ENCODE measurements around the gene DPM2. TPM values are rescaled to one million over a fixed set of nuclear protein-coding genes. Genes with fewer than 3 reads are reported as not detected.

DPM2 gene
- total and polyA plus RNA-seq, 2 experiments from 2014 or later, result 36.6 to 92.4 TPM

DNA sequence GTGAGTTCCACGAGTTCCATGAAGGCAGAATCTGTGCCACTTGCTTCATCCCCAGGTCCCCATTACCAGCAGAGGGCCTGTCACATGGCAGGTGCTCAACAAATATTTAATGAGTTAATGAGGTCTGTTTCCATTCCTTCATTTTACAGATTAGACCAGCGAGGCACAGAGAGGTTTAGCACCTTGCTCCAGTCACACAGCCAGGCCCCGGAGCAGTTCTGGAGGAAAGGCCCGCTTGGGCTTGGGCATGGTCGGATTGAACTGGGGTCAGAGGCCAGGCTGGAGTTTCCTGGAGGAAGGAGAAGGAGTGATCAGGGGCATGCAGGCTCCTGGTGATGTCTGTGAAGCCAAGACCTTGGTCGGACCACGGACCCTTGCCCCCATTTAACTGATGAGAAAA lies 16.9 kb downstream of the DPM2 start (continued):
- TF ChIP-seq, protein P1, sequence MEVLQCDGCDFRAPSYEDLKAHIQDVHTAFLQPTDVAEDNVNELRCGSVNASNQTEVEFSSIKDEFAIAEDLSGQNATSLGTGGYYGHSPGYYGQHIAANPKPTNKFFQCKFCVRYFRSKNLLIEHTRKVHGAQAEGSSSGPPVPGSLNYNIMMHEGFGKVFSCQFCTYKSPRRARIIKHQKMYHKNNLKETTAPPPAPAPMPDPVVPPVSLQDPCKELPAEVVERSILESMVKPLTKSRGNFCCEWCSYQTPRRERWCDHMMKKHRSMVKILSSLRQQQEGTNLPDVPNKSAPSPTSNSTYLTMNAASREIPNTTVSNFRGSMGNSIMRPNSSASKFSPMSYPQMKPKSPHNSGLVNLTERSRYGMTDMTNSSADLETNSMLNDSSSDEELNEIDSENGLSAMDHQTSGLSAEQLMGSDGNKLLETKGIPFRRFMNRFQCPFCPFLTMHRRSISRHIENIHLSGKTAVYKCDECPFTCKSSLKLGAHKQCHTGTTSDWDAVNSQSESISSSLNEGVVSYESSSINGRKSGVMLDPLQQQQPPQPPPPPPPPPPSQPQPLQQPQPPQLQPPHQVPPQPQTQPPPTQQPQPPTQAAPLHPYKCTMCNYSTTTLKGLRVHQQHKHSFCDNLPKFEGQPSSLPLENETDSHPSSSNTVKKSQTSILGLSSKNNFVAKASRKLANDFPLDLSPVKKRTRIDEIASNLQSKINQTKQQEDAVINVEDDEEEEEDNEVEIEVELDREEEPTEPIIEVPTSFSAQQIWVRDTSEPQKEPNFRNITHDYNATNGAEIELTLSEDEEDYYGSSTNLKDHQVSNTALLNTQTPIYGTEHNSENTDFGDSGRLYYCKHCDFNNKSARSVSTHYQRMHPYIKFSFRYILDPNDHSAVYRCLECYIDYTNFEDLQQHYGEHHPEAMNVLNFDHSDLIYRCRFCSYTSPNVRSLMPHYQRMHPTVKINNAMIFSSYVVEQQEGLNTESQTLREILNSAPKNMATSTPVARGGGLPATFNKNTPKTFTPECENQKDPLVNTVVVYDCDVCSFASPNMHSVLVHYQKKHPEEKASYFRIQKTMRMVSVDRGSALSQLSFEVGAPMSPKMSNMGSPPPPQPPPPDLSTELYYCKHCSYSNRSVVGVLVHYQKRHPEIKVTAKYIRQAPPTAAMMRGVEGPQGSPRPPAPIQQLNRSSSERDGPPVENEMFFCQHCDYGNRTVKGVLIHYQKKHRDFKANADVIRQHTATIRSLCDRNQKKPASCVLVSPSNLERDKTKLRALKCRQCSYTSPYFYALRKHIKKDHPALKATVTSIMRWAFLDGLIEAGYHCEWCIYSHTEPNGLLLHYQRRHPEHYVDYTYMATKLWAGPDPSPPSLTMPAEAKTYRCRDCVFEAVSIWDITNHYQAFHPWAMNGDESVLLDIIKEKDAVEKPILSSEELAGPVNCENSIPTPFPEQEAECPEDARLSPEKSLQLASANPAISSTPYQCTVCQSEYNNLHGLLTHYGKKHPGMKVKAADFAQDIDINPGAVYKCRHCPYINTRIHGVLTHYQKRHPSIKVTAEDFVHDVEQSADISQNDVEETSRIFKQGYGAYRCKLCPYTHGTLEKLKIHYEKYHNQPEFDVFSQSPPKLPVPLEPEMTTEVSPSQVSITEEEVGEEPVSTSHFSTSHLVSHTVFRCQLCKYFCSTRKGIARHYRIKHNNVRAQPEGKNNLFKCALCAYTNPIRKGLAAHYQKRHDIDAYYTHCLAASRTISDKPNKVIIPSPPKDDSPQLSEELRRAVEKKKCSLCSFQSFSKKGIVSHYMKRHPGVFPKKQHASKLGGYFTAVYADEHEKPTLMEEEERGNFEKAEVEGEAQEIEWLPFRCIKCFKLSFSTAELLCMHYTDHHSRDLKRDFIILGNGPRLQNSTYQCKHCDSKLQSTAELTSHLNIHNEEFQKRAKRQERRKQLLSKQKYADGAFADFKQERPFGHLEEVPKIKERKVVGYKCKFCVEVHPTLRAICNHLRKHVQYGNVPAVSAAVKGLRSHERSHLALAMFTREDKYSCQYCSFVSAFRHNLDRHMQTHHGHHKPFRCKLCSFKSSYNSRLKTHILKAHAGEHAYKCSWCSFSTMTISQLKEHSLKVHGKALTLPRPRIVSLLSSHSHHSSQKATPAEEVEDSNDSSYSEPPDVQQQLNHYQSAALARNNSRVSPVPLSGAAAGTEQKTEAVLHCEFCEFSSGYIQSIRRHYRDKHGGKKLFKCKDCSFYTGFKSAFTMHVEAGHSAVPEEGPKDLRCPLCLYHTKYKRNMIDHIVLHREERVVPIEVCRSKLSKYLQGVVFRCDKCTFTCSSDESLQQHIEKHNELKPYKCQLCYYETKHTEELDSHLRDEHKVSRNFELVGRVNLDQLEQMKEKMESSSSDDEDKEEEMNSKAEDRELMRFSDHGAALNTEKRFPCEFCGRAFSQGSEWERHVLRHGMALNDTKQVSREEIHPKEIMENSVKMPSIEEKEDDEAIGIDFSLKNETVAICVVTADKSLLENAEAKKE (CRISPR knock-in tag; IDR thresholded peaks at IDR 0.05), result no peak

DNA sequence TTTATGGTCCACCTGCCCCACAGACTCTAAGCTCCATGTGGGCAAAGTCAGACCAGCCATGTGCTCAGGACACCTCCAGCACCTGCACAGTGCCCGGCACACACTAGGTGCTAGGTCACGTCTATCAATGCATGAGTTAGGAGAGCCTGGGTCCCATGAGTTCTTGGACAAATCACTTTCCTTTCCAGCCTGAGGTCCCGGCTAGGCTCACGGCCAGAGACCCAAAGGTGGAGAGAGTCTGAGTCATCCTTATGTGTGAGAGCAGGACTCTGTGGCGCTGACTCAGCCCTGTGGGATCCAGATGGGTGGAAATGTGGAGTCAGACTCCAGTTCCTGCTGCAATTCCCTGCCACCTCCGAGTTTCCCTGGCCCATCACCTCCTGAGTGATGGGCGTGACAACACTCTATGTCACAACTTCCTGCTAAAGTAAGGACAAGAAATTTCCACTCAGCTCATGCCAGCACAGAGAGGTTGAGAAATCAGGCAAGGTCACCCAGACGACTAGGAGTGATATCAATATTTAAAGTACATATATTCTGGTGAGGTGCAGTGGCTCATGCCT lies 18.3 kb downstream of the DPM2 start:
- Mint-ChIP-seq H3K9me3 (no peaks in the 10 kb centered on the region), H3K4me3 (no peak overlapping the region), H3K4me1 (peaks cover 19% of the 10 kb centered on the region), H3K27ac (no peak overlapping the region), H3K27me3 (ENCODE audit: insufficient read depth, low read depth, poor library complexity) (peaks cover 17% of the 10 kb centered on the region), H3K36me3 (ENCODE audit: low read depth) (0 out of 3 replicates have a peak, but pooled peaks cover 3% of the 10 kb centered on the region)
- DNase-seq (ENCODE audit: low spot score) (no peak), ATAC-seq (no peak)
- Histone ChIP-seq H3K79me2 (replicated peaks; ENCODE audit: insufficient read depth) (no peaks in the 10 kb centered on the region), H3K27me3 (ENCODE audit: insufficient read depth) (0 out of 2 replicates have a peak, but pooled peaks cover 7% of the 10 kb centered on the region), H3K4me3 (no peak overlapping the region), H2AFZ (no peak overlapping the region), H3K27ac (ENCODE audit: low read depth) (no peak overlapping the region), H3K9me2 (ENCODE audit: insufficient read depth) (no peaks in the 10 kb centered on the region), H4K20me1 (replicated peaks; ENCODE audit: insufficient read depth) (peaks cover 19% of the 10 kb centered on the region), H3K4me2 (no peak overlapping the region), H3F3A (replicated peaks; ENCODE audit: low read depth) (peaks cover 18% of the 10 kb centered on the region; the same call in 1 of the 2 replicates), H3K4me1 (ENCODE audit: insufficient read depth) (peaks cover 8% of the 10 kb centered on the region; the same call in 1 of the 2 replicates), H3K36me3 (ENCODE audit: insufficient read depth) (no peaks in the 10 kb centered on the region)
- no peak for TF ChIP-seq CREB1 (CRISPR knock-in tag; IDR thresholded peaks at IDR 0.05; ENCODE audit: low read depth)
- no peak for TF ChIP-seq ZNF114 (CRISPR knock-in tag; IDR thresholded peaks at IDR 0.05)
- no peak for TF ChIP-seq ZNF331 (CRISPR knock-in tag; IDR thresholded peaks at IDR 0.05; ENCODE audit: low read depth)
- TF ChIP-seq POLR2AphosphoS5 (IDR thresholded peaks at IDR 0.05; ENCODE audit: low read depth), result no peak
- TF ChIP-seq JUNB (IDR thresholded peaks at IDR 0.05; ENCODE audit: unreplicated experiment), result no peak
- TF ChIP-seq, protein P1 (CRISPR knock-in tag; IDR thresholded peaks at IDR 0.05), result no peak
- TF ChIP-seq, protein P2, sequence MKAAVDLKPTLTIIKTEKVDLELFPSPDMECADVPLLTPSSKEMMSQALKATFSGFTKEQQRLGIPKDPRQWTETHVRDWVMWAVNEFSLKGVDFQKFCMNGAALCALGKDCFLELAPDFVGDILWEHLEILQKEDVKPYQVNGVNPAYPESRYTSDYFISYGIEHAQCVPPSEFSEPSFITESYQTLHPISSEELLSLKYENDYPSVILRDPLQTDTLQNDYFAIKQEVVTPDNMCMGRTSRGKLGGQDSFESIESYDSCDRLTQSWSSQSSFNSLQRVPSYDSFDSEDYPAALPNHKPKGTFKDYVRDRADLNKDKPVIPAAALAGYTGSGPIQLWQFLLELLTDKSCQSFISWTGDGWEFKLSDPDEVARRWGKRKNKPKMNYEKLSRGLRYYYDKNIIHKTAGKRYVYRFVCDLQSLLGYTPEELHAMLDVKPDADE (IDR thresholded peaks at IDR 0.05), result no peak
